ENCODE measurements around the gene TRAF4. TPM values are rescaled to one million over a fixed set of nuclear protein-coding genes. Genes with fewer than 3 reads are reported as not detected.

The TRAF4 gene
- total and polyA plus RNA-seq, 9 of the 15 experiments (the other 6 are each of a cell fraction or from before 2014, with no cell fraction given): 2.4 to 147 (median 72.4) TPM

- TF ChIP-seq, protein P1, sequence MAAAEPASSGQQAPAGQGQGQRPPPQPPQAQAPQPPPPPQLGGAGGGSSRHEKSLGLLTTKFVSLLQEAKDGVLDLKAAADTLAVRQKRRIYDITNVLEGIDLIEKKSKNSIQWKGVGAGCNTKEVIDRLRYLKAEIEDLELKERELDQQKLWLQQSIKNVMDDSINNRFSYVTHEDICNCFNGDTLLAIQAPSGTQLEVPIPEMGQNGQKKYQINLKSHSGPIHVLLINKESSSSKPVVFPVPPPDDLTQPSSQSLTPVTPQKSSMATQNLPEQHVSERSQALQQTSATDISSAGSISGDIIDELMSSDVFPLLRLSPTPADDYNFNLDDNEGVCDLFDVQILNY (CRISPR knock-in tag; IDR thresholded peaks at IDR 0.05): peak; percentile 87; the same call in 1 of the 2 replicates
- TF ChIP-seq MIER1 (IDR thresholded peaks at IDR 0.05; ENCODE audit: low read depth) (no peak), STAT5A (IDR thresholded peaks at IDR 0.05; ENCODE audit: borderline replicate concordance, low read length) (no peak), U2AF2 (optimal IDR thresholded peaks at IDR 0.05; ENCODE audit: low read depth, low read length) (no peak), ZNF717 (CRISPR knock-in tag; IDR thresholded peaks at IDR 0.05) (no peak), ZNF668 (CRISPR knock-in tag; IDR thresholded peaks at IDR 0.05) (no peak), DDX20 (tag; IDR thresholded peaks at IDR 0.05; ENCODE audit: low read depth) (no peak), BCL6 (CRISPR knock-in tag; IDR thresholded peaks at IDR 0.05) (no peak), CBFA2T3 (IDR thresholded peaks at IDR 0.05) (no peak), HES1 (IDR thresholded peaks at IDR 0.05; ENCODE audit: low read depth) (no peak), ZNF311 (CRISPR knock-in tag; IDR thresholded peaks at IDR 0.05) (no peak), BMI1 (IDR thresholded peaks at IDR 0.05; ENCODE audit: low read length) (0 out of 2 replicates have a peak, but pooled peaks have one; percentile 42), MYNN (IDR thresholded peaks at IDR 0.05) (peak; percentile 99), MYNN (CRISPR knock-in tag; IDR thresholded peaks at IDR 0.05) (no peak), TFE3 (CRISPR knock-in tag; IDR thresholded peaks at IDR 0.05) (no peak), FOXJ3 (CRISPR knock-in tag; IDR thresholded peaks at IDR 0.05) (no peak), TAF9B (IDR thresholded peaks at IDR 0.05; ENCODE audit: partially characterized antibody) (no peak), SMC3 (conservative IDR thresholded peaks at IDR 0.05; ENCODE audit: insufficient read depth, low read depth, low read length) (peak; percentile 97), HSF4 (CRISPR knock-in tag; IDR thresholded peaks at IDR 0.05; ENCODE audit: borderline replicate concordance) (no peak), WHSC1 (IDR thresholded peaks at IDR 0.05; ENCODE audit: low read length) (no peak), ZNF79 (CRISPR knock-in tag; IDR thresholded peaks at IDR 0.05; ENCODE audit: low read depth) (no peak), SOX6 (IDR thresholded peaks at IDR 0.05) (peak; percentile 67; the same call in 1 of the 2 replicates), MXD1 (CRISPR knock-in tag; IDR thresholded peaks at IDR 0.05; ENCODE audit: borderline replicate concordance, poor library complexity, severe bottlenecking) (peak; percentile 52), HNRNPUL1 (IDR thresholded peaks at IDR 0.05; ENCODE audit: low read length) (no peak)
- TF ChIP-seq, protein P2, sequence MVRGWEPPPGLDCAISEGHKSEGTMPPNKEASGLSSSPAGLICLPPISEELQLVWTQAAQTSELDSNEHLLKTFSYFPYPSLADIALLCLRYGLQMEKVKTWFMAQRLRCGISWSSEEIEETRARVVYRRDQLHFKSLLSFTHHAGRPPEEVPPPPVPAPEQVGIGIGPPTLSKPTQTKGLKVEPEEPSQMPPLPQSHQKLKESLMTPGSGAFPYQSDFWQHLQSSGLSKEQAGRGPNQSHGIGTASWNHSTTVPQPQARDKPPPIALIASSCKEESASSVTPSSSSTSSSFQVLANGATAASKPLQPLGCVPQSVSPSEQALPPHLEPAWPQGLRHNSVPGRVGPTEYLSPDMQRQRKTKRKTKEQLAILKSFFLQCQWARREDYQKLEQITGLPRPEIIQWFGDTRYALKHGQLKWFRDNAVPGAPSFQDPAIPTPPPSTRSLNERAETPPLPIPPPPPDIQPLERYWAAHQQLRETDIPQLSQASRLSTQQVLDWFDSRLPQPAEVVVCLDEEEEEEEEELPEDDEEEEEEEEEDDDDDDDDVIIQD (CRISPR knock-in tag; IDR thresholded peaks at IDR 0.05): no peak
Measured at GRCh38 chr17:28726627-28727491, 17.0 kb upstream of the TRAF4 start (continued).

All from K562 (cell line).